GM21526 (cell line): ENCODE results near the gene PHKA1.
"Not testable (repeated sequence)": the region's sequence is repeated elsewhere in the genome, so short reads cannot be mapped to it uniquely, and the experiment has no call there.

Experiments used
- ATAC-seq: cut with Tn5 transposase; IDR thresholded peaks from one replicate; pipeline ENCODE4 v1.9.1; 2021; ENCODE audit warnings: moderate library complexity; ENCODE audit not compliant: unreplicated experiment, low FRiP score

Gene PHKA1

DNA sequence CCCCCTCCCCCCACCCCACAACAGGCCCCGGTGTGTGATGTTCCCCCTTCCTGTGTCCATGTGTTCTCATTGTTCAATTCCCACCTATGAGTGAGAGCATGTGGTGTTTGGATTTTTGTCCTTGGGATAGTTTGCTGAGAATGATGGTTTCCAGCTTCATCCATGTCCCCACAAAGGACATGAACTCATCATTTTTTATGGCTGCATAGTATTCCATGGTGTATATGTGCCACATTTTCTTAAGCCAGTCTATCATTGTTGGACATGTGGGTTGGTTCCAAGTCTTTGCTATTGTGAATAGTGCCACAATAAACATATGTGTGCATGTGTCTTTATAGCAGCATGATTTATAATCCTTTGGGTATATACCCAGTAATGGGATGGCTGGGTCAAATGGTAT lies 40.2 kb downstream of the PHKA1 start:
- not testable (repeated sequence) for ATAC-seq

DNA sequence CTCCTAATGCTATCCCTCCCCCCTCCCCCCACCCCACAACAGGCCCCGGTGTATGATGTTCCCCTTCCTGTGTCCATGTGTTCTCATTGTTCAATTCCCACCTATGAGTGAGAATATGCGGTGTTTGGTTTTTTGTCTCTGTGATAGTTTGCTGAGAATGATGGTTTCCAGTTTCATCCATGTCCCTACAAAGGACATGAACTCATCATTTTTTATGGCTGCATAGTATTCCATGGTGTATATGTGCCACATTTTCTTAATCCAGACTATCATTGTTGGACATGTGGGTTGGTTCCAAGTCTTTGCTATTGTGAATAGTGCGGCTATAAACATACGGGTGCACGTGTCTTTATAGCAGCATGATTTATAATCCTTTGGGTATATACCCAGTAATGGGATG lies 44.6 kb downstream of the PHKA1 start:
- not testable (repeated sequence) for ATAC-seq

DNA sequence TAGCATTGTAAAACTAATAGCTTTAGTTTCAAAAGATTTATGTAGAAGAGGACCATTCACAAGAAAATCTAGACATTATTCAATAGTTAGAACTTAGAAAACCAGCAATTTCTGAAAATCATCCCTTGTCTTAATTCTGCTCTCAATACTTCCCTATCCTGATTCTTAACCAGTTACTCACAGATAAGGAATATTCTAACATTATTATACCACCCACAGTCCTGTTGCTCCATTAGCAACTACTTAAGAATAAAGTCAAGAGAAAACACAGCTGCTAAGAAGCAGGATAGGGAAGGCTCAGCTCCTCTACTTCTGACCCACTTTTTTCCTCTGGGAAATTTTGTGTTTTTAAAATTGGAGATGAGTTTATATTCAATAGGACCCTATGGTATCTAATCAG lies 47.7 kb downstream of the PHKA1 start:
- no peak for ATAC-seq

DNA sequence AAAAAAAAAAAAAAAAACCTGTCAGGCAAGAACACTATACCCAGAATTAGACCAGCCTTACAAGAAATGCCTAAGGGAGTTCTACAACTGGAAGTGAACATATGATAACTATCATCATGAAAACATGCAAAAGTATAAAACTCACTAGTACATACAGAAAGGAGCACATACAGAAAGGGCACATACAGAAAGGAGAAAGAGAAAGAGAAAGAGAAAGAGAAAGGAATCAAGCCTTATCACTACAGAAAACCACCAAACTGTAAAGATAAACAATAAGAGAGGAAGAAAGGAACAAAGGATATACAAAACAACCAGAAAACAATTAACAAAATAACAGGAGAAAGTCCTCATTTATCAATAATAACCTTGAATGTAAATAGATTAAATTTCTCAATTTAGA lies 50.4 kb downstream of the PHKA1 start:
- no peak for ATAC-seq

DNA sequence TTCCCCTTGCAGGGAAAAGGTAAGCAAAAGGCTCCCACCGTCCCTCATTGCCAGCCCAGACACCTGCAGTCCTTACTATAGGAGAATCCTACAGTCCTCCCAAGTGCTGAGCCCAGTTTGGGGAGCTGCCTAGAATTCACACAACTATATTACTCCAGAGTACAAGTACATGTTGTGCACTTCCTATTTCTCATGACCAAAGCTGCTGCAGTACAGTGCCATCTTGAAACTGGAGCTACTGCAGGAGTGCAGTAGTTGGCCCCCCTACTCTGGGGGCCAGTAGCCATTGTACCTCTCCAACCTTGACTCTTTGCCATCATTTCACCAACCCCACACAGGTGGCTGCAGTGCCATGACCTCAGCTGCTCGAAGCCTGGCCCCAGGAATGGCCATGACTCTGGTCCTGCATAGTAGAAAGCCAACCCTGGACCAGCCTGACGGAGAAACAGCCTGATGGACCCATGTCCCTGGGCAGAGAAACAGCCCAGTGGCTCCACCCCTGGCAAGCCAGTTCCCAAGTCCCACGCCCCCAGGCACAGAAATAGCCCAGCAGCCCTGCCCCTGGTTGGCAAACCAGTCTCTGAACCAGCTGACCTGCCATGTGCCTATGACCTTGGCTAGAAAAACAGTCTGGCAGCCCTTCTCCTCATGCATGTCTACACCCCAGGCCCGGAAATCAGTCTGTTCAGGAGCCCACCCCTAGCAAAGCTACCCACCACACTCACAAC lies 51.9 kb downstream of the PHKA1 start:
- no peak for ATAC-seq

DNA sequence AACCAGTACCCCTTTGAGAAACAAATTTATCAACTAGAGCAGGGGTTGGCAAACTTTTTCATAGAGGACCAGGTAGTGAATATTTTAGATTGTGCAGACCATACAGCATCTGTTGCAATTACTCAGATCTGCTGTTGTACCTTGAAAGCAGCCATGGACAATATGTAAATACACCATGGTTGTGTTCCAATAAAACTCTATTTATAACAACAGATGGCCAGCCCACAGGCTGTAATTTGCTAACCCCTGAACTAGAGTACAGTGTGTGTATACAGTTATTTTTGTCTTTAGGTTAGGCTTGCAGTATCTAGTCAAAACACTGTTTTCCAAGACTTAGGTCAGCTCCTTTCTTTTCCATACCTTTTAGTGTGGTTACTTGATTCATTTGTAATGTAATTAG lies 54.4 kb downstream of the PHKA1 start:
- ATAC-seq = no peak

DNA sequence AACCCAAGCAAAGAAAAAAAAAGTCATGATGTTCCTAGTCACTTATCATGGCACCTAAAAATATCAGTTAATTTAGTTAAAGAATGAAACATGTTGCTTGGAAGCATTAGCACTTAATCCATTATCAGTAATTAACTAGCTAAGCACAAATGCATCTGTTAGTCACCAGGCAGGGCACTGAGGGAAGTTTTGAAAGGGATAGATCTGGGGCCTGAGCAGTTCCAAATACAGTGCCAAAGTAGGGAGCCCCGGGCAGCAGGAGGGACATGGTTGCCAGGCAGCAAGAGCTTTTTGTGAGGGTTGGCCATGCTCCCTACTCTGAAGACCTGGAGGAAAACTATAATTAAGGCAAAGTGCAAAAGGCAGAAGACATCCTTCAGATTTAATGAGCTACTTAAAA lies 62.0 kb downstream of the PHKA1 start:
- no peak for ATAC-seq

DNA sequence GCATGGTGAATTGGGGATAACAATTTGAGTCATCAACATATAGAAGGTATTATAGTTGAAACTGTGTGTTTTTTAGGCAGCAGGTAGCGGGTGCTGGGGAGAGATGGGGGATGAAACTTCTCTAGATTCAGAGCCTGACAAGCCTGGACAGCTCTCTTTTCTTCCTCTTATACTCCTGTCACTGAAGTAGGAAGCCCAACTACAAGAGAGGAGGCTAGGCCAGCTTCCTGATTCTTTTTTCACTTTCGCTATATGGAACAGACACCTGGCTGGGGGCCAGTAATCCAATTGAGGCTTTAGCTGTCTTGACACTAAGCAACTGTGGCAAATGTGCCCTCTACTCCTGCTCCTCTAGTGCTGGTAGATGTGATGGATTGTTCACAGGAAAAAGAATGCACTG lies 69.2 kb downstream of the PHKA1 start:
- ATAC-seq = no peak

DNA sequence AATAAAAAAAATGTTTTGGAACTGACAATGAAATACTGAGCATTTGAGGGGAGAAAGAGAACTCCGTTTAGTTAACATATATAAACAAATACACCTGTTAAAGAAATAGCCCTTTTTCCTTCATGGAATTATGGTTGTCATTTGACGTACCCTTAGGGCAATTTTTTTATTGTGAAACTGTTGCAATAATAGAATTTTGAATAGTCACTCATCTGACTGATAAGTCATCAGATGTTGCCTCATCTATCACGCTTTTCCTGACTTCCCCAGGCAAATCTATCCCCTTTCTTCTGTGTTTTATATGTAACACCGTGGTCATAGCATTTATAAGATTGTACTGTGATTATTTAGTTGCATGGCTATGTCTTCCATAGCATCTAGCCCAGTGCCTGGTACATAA lies 72.5 kb downstream of the PHKA1 start:
- ATAC-seq = no peak

DNA sequence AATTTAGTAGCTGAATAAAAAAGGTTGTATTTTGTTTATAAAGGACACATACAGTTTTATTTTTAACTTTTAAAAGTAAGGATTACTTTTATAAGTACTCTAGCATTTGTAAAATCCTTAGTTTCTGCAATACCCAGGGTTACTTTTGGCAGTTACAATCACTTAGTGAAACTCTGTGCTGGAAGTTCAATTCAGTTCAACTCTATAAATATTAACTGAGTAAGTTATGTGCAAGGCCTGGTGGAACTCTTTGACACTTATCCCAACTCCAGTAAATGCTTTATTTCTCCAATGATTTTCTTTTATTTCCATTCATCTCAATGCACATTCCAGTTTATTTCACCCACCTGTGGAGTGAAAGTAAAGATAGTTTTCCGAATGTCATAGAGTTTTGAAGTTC lies 78.2 kb downstream of the PHKA1 start:
- ATAC-seq = no peak

DNA sequence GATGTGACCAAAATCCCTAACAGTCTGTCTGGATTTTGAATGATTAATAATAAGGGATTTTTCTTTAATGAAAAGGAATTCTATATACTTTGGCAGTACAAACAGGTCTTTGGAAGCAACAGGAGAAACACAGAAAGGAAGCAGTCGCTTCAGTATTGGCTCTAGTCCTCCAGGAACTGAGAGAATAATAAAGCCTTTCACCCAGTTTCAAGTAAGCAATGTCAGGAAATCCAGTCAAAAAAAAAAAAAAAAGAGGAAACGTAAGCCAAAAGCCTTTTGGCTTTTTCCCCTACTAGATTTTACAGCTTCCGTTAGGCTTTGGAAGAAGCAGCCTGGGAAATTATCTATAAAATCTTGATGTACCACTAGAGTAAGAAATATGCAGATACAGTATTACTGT lies 79.8 kb downstream of the PHKA1 start:
- ATAC-seq = no peak

DNA sequence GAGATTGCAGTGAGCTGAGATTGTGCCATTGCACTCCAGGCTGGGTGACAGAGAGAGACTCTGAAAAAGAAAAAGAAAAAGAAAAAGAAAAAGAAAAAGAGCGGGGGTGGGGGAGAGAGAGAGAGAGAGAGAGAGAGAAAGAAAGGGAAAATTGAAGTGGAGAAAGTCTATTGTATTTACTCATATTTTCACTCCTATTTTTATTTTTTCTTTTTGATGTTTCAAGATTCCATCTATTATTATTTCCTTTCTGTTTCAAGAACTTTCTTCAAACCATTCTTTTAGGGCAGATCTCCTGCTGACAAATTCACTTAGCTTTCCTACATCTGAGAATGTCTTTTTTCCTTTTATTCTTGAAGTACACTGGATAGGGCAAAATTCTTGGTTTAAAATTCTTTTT lies 83.9 kb downstream of the PHKA1 start:
- no peak for ATAC-seq

DNA sequence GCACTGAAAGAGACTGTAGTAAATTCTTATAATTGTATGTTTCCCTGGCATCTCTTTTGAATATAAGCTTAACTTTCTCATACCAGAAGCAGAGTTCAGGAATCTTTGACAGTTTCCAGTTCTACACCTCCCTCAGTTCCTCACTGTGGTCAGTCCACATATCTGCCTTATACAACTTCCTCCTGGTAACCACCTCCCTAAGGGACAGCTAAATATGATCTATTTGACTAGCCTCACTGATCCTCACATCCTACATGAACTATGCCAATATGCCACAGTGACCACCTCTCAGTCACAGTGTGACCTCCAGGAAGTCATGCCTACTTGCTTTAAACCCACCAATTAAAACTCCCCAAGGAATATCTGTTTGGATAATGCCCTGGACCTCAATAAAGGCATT lies 89.9 kb downstream of the PHKA1 start:
- no peak for ATAC-seq

DNA sequence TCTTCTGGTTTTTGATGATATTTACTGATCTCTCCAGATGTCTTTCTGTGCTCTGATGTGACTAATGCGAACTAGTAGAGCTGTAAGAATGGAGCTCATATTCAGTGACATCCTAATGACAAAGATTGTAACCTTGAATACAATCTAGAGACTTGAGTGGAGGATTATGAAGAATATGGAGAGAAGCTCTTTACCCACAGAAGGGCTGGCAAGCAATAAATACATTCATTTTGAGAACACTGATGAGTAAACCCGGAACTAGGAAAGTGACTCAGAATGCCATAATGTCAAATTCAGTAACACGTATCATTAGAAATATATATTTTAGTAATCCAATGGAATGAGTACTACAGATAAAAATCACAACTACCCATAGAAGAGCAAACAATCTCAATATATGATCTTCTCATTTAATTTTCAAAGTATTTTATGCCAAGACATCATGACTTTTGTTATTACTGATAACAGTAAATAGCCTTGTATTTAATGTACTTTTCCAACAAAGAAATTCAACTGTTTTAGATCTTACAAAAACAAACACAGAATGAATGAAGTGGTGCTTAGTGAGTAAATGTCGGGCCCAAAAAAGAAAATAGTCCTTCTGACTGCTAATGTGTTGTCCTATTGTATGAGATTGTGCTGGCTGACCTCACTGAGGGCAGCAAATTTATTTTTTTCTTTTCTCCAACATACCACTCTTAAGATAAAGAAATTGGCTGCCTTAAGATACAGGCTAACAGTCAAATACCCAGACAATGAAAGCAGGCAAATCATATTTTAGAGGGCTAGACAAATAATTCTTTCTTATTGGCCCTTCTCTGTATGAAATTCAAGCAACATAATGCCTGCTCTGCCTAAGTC lies 92.3 kb downstream of the PHKA1 start:
- peak; percentile 78 for ATAC-seq

DNA sequence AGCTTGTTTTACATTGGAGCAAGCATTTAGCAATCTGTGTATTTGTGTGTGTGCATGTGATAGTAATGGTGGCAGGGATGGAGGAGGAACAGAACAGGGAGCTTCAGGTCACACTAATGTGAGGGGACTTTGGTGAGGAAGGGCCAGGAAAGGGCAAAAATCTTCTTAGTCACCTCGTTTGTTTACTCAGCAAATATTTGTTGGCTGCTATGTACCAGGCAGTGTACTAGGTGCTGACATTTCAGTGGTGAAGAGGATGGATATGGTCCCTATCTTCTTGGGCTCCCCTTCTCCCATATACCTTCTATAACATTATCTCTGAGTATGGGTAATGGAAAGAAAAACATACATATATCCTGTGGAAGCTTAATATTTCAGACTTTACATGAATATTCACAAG lies 92.9 kb downstream of the PHKA1 start:
- ATAC-seq = no peak

DNA sequence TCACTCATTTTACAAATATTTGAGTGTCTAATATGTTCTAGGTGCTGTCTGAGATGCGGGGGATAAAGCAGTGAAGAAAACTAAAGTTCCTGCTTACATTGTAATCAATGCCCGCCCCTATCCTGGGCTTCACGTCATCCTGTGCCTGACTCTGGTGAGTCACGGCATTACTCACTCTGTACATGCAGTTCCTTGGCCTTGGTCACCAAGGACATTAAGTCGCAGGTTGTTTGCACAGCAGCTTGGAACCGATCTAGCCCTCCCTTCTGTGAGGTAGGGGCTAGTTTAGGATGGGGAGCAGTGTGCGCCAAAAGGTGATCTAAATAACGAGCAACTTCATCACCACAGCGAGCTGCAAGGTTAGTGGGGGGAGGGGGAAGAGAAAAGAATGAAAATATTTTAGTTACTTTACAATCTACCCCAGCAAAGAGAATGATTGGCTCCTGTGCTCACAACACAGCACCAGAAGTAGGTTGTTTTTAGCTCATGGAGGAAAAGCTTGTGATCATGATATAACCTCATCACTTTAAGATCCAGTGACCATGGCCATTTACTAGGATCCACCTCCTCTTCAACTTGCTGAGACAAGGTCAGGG lies 93.5 kb downstream of the PHKA1 start:
- ATAC-seq = no peak

DNA sequence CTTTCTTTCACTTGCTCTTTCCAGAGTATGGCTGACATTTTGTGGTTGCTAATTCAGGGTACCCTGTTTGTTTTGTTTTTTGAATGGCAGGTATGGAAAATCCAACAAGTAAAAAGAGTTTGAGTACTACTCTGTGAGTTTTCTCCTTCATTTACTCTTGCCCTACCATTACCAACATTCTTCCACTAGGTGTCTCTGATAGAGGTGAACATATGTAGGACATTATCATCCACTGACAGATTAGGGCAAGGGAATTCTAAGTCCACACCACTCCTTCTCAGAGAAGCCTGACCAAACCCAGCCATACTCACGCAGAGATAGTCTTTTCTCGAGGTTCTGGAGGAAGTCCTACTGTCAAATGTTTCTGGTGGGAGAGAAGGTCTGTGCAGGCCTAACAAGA lies 104.8 kb downstream of the PHKA1 start:
- no peak for ATAC-seq

DNA sequence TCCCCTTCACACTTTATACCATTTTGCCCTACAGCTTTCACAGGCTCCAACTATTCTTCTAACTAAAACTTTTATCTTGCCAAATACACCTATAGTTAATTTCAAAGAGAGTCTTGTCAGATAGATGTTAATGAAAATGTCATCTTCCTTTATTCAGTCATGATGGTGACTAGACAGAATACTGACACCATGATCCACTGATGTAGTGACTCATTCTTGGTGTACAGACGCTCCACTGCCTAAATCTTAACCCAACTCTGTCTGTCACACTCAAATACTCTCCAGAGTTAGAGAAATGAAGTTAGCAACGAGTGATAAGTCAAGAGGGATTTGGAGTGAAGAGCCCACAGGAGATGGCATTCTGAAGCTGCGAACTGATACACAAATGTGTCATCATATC lies 109.4 kb downstream of the PHKA1 start:
- ATAC-seq = no peak

DNA sequence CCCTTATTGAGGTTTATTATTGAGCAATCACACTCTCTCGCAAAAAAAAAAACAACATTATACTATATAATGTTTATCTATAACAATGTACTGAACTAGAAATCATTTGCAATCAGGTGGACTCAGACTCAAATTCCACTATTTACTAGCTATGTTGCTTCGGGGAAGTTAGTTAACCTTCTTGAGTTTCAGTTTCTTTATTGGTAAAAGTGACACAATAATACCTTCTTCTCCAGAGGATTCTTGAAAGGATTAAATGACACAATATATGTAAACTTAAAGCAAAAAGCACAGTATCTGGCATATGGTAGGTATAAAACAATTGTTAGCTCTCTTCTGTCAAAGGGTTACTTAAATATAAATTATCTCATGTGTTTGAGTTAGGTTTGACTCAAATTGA lies 110.0 kb downstream of the PHKA1 start:
- ATAC-seq = no peak

DNA sequence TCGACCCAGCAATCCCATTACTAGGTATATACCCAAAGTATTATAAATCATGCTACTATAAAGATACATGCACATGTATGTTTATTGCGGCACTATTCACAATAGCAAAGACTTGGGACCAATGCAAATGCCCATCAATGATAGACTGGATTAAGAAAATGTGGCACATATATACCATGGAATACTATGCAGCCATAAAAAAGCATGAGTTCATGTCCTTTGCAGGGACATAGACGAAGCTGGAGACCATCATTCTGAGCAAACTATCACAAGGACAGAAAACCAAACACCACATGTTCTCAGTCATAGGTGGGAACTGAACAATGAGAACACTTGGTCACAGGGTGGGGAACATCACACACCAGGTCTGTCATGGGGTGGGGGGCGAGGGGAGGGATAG lies 123.1 kb downstream of the PHKA1 start:
- ATAC-seq = not testable (repeated sequence)

DNA sequence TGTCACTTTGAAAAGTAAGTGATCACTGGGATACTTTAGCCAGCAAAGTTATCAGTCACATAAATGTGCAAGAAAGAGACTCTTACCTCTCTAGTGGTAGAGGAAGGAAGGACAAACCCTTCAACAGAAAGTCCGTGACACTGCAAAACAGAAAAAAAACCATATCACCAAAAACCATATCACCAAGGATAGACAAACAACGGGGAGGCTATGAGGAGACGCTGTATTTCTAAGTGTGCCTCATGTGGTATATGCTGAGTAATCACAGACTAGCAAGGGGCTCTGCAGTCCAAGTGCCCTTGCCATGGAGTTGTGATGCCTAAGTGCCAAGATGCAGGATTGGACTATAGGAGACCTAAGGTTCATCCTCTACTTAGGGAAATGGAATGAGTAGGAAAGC lies 129.9 kb downstream of the PHKA1 start:
- ATAC-seq = no peak
